HL-60/S4 (cell line): Measurements from ENCODE around the gene HAUS7.

Experiments used
- in situ Hi-C: fragments of 300-500 bp; cut with MboI; formaldehyde crosslinking; loops from 2 replicates; pipeline ENCODE4 v1.14.3; 2022; ENCODE audit warnings: low sequenced_read_pairs

Gene HAUS7

GRCh38 chrX:153442463-153442862 is 27.9 kb downstream of the HAUS7 start:
- in situ Hi-C loops, result no loop called here

GRCh38 chrX:153441981-153442380 is 28.4 kb downstream of the HAUS7 start:
- in situ Hi-C loops, result no loop called here

GRCh38 chrX:153441296-153441695 is 29.1 kb downstream of the HAUS7 start:
- in situ Hi-C loops, result no loop called here

GRCh38 chrX:153440556-153441135 is 29.7 kb downstream of the HAUS7 start:
- in situ Hi-C loops, result no loop called here

GRCh38 chrX:153439977-153440376 is 30.4 kb downstream of the HAUS7 start:
- in situ Hi-C loops, result no loop called here

GRCh38 chrX:153438532-153438931 is 31.8 kb downstream of the HAUS7 start:
- in situ Hi-C loops, result no loop called here

- in situ Hi-C loops, result no loop called here
Measured at GRCh38 chrX:153435845-153436244, 34.5 kb downstream of the HAUS7 start.

- in situ Hi-C loops, result no loop called here
Measured at GRCh38 chrX:153434801-153435200, 35.6 kb downstream of the HAUS7 start.

- in situ Hi-C loops, result no loop called here
Measured at GRCh38 chrX:153433781-153434285, 36.5 kb downstream of the HAUS7 start.

GRCh38 chrX:153433161-153433680 is 37.2 kb downstream of the HAUS7 start:
- in situ Hi-C loops, result no loop called here

GRCh38 chrX:153430796-153431195 is 39.6 kb downstream of the HAUS7 start:
- in situ Hi-C loops, result no loop called here

GRCh38 chrX:153426204-153426603 is 44.2 kb downstream of the HAUS7 start:
- in situ Hi-C loops, result no loop called here

- in situ Hi-C loops, result no loop called here
Measured at GRCh38 chrX:153423652-153424051, 46.7 kb downstream of the HAUS7 start.

- in situ Hi-C loops, result no loop called here
Measured at GRCh38 chrX:153421856-153422255, 48.5 kb downstream of the HAUS7 start.

GRCh38 chrX:153420851-153421599 is 49.4 kb downstream of the HAUS7 start:
- in situ Hi-C loops, result no loop called here

GRCh38 chrX:153417637-153418036 is 52.7 kb downstream of the HAUS7 start:
- in situ Hi-C loops, result no loop called here

GRCh38 chrX:153416781-153417450 is 53.5 kb downstream of the HAUS7 start:
- in situ Hi-C loops, result no loop called here

GRCh38 chrX:153414856-153415510 is 55.4 kb downstream of the HAUS7 start:
- in situ Hi-C loops, result no loop called here

GRCh38 chrX:153413731-153414130 is 56.6 kb downstream of the HAUS7 start:
- in situ Hi-C loops, result no loop called here

- in situ Hi-C loops, result no loop called here
Measured at GRCh38 chrX:153412746-153413720, 57.3 kb downstream of the HAUS7 start.
